HG03575 (cell line): Measurements from ENCODE around the gene SOX6.

Source experiments
- ATAC-seq: cut with Tn5 transposase; IDR thresholded peaks from one replicate; pipeline ENCODE4 v1.9.1; 2021; ENCODE audit not compliant: unreplicated experiment, insufficient number of reproducible peaks, low FRiP score; ENCODE audit errors: extremely low read depth

The SOX6 gene

GRCh38 chr11:15967166-15967565 lies 389.2 kb downstream of the SOX6 start:
- ATAC-seq, result no peak

- no peak for ATAC-seq
These were observed 390.6 kb downstream of the SOX6 start for GRCh38 chr11:15965562-15966250.

- no peak for ATAC-seq
These were observed 393.1 kb downstream of the SOX6 start for GRCh38 chr11:15963266-15963665.

- ATAC-seq, result no peak
These were observed 397.4 kb downstream of the SOX6 start for GRCh38 chr11:15958910-15959309.

- no peak for ATAC-seq
These were observed 399.1 kb downstream of the SOX6 start for GRCh38 chr11:15957234-15957633.

GRCh38 chr11:15956302-15956701 lies 400.0 kb downstream of the SOX6 start:
- no peak for ATAC-seq

GRCh38 chr11:15955595-15955994 lies 400.8 kb downstream of the SOX6 start:
- ATAC-seq, result no peak

GRCh38 chr11:15947681-15948648 lies 408.4 kb downstream of the SOX6 start:
- no peak for ATAC-seq

GRCh38 chr11:15945726-15946125 lies 410.6 kb downstream of the SOX6 start:
- ATAC-seq, result no peak

GRCh38 chr11:15944460-15944859 lies 411.9 kb downstream of the SOX6 start:
- ATAC-seq, result no peak

- ATAC-seq, result no peak
These were observed 412.7 kb downstream of the SOX6 start for GRCh38 chr11:15943418-15944197.

- ATAC-seq, result no peak
These were observed 413.4 kb downstream of the SOX6 start for GRCh38 chr11:15942936-15943335.

GRCh38 chr11:15942126-15942525 lies 414.2 kb downstream of the SOX6 start:
- ATAC-seq, result no peak

GRCh38 chr11:15941206-15941770 lies 415.1 kb downstream of the SOX6 start:
- ATAC-seq, result no peak

GRCh38 chr11:15940462-15941205 lies 415.7 kb downstream of the SOX6 start:
- no peak for ATAC-seq

GRCh38 chr11:15938983-15939382 lies 417.4 kb downstream of the SOX6 start:
- no peak for ATAC-seq

GRCh38 chr11:15938121-15938611 lies 418.2 kb downstream of the SOX6 start:
- ATAC-seq, result no peak

- no peak for ATAC-seq
These were observed 418.7 kb downstream of the SOX6 start for GRCh38 chr11:15937601-15938120.
